Transverse colon (tissue), 3 donors: ENCODE results near the gene MRGPRG.

Experiments
- CTCF ChIP-seq, 5 experiments: fragments of 200-600 bp in 3 of 5; fragments of 450-650 bp in 2 of 5; sonication (generic) in 3 of 5; IDR thresholded peaks; 1 replicate in 2 of 5; 2 replicates in 3 of 5; pipeline ENCODE4 v1.5.1; 2016 to 2017; ENCODE audit warnings: antibody characterized with exemption in 5 of 5, inconsistent platforms in 3 of 5, mild to moderate bottlenecking in 2 of 5, moderate library complexity in 1 of 5
- EP300 ChIP-seq: sonication (generic); formaldehyde crosslinking; IDR thresholded peaks from one replicate; pipeline ENCODE4 v1.6.1; 2017; ENCODE audit warnings: antibody characterized with exemption, low read depth
- POLR2A ChIP-seq: fragments of 450-650 bp; IDR thresholded peaks from one replicate; pipeline ENCODE4 v1.6.1; 2016; ENCODE audit warnings: antibody characterized with exemption, mild to moderate bottlenecking, moderate library complexity

GRCh38 chr11:3173795-3174194, 44.8 kb downstream of the MRGPRG start:
- no peak for TF ChIP-seq CTCF (IDR thresholded peaks at IDR 0.05)
- TF ChIP-seq EP300, result no peak
- TF ChIP-seq POLR2A, result no peak
